Measurements from ENCODE around the gene RTN4. TPM values are rescaled to one million over a fixed set of nuclear protein-coding genes. Genes with fewer than 3 reads are reported as not detected.

The RTN4 gene
- total RNA-seq, 1 experiment from 2014 or later = 342 TPM

GRCh38 chr2:55084641-55085040, 34.4 kb upstream of the RTN4 start:
- intact Hi-C loops (cut with micrococcal nuclease; ENCODE audit: unreplicated experiment) = no loop called here

DNA sequence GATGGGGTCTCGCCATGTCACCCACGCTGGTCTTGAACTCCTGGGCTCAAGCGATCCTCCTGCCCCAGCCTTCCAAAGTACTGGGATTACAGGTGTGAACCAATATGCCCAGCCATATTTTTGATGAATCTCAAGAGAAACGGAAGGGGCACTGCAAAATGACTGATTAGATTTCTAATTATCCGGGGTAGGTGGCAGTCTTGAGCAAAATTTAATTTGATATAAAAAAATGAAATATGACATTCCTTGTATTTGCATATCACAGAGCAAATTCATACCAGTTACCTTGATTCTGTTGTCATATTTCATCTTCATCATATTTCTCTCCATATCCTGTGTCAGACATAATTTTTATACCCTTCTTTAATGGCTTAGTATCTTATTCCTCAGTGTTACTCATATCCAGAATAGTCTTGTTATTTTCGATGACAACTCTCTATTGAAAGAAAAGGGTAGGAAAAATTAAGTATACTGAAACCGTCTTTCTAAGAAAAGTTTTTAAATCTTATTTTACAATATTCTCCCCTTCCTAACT, 30.0 kb upstream of the RTN4 start:
- Histone ChIP-seq H3F3A (ENCODE audit: insufficient read depth, low read depth) (no peaks in the 10 kb centered on the region; the same call in 1 of the 2 replicates), H3K4me2 (no peak overlapping the region), H3K4me1 (replicated peaks; ENCODE audit: insufficient read depth) (no peaks in the 10 kb centered on the region), H3K36me3 (ENCODE audit: low read depth) (no peaks in the 10 kb centered on the region), H3K9me3 (ENCODE audit: insufficient read depth, low read depth) (peaks cover 7% of the 10 kb centered on the region; the same call in 1 of the 2 replicates), H2AFZ (no peak overlapping the region), H3K9me2 (ENCODE audit: insufficient read depth) (no peaks in the 10 kb centered on the region), H3K27ac (no peak overlapping the region), H3K79me2 (ENCODE audit: low read depth) (no peaks in the 10 kb centered on the region), H3K4me3 (no peak overlapping the region), H3K27me3 (ENCODE audit: insufficient read depth, low read depth) (no peaks in the 10 kb centered on the region), H4K20me1 (ENCODE audit: insufficient read depth) (no peaks in the 10 kb centered on the region)
- BruUV-seq (replicated peaks) = no TSS peak
- intact Hi-C loops (cut with micrococcal nuclease; ENCODE audit: unreplicated experiment) = no loop called here
- no peak for DNase-seq
- CTCF ChIA-PET = interaction anchor here (0.6 kb wide), 1 partner anchor 32 kb away, joined by 4 read pairs; no protein-coding TSS in a partner anchor
- POLR2A ChIA-PET (ENCODE audit: unreplicated experiment) = no interaction called here
- TF ChIP-seq EZH2 (IDR thresholded peaks at IDR 0.05; ENCODE audit: low read depth) = no peak
- TF ChIP-seq, protein P1, sequence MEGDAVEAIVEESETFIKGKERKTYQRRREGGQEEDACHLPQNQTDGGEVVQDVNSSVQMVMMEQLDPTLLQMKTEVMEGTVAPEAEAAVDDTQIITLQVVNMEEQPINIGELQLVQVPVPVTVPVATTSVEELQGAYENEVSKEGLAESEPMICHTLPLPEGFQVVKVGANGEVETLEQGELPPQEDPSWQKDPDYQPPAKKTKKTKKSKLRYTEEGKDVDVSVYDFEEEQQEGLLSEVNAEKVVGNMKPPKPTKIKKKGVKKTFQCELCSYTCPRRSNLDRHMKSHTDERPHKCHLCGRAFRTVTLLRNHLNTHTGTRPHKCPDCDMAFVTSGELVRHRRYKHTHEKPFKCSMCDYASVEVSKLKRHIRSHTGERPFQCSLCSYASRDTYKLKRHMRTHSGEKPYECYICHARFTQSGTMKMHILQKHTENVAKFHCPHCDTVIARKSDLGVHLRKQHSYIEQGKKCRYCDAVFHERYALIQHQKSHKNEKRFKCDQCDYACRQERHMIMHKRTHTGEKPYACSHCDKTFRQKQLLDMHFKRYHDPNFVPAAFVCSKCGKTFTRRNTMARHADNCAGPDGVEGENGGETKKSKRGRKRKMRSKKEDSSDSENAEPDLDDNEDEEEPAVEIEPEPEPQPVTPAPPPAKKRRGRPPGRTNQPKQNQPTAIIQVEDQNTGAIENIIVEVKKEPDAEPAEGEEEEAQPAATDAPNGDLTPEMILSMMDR (conservative IDR thresholded peaks at IDR 0.05) = no peak

More at GRCh38 chr2:55084641-55085040, 34.4 kb upstream of the RTN4 start:
- no peaks in the 10 kb centered on the region for H3F3A ChIP-seq (ENCODE audit: insufficient read depth, low read depth)
- H3K9me2 ChIP-seq (ENCODE audit: insufficient read depth) = no peaks in the 10 kb centered on the region
- H4K20me1 ChIP-seq (ENCODE audit: insufficient read depth) = no peaks in the 10 kb centered on the region
- H3K36me3 ChIP-seq (ENCODE audit: low read depth) = no peaks in the 10 kb centered on the region
- no peak overlapping the region for H3K27ac ChIP-seq
- BruUV-seq (replicated peaks) = no TSS peak
- DNase-seq = no peak
- POLR2A ChIA-PET (ENCODE audit: unreplicated experiment) = no interaction called here
- no peak overlapping the region for H2AFZ ChIP-seq
- H3K9me3 ChIP-seq (ENCODE audit: insufficient read depth, low read depth) = peaks cover 7% of the 10 kb centered on the region; the same call in 1 of the 2 replicates
- H3K27me3 ChIP-seq (ENCODE audit: insufficient read depth, low read depth) = no peaks in the 10 kb centered on the region
- CTCF ChIA-PET = no interaction called here
- no peak overlapping the region for H3K4me2 ChIP-seq
- H3K79me2 ChIP-seq (ENCODE audit: low read depth) = 0 out of 2 replicates have a peak, but pooled peaks cover under 1% of the 10 kb centered on the region
- peaks cover 13% of the 10 kb centered on the region for H3K4me1 ChIP-seq (replicated peaks; ENCODE audit: insufficient read depth)
- no peak for TF ChIP-seq EZH2 (IDR thresholded peaks at IDR 0.05; ENCODE audit: low read depth)
- TF ChIP-seq, protein P1 (conservative IDR thresholded peaks at IDR 0.05) = no peak
- no peak overlapping the region for H3K4me3 ChIP-seq

DNA sequence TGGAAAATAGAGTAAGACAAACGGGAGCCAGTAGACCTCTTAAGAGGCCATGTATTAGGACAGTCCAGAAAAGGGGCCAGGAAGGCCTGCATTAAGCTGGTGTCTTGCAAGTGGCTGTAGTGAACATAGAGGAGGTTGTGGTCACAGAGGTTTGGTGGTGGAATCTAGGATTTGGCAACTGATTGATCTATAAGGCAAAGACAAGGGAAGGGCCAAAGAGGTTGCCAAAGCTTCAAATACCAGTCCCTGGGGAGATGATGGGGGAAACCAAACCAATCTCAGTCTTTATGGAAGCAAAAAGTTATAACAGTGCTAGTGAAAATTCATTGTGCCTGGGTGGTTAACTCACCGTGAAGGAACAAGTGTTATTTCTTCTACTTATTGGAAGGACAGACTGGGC, 28.7 kb upstream of the RTN4 start:
- ChIA-PET CTCF (no interaction called here), POLR2A (ENCODE audit: unreplicated experiment) (no interaction called here)
- Histone ChIP-seq H3K9me2 (ENCODE audit: insufficient read depth) (no peaks in the 10 kb centered on the region), H3K36me3 (ENCODE audit: low read depth) (no peaks in the 10 kb centered on the region), H3K27me3 (ENCODE audit: insufficient read depth, low read depth) (no peaks in the 10 kb centered on the region), H3K79me2 (ENCODE audit: low read depth) (no peaks in the 10 kb centered on the region), H3K27ac (no peak overlapping the region), H4K20me1 (ENCODE audit: insufficient read depth) (no peaks in the 10 kb centered on the region), H3K4me3 (no peak overlapping the region), H3K9me3 (ENCODE audit: insufficient read depth, low read depth) (peaks cover 7% of the 10 kb centered on the region; the same call in 1 of the 2 replicates), H3K4me2 (no peak overlapping the region), H3F3A (ENCODE audit: insufficient read depth, low read depth) (no peaks in the 10 kb centered on the region; the same call in 1 of the 2 replicates), H2AFZ (no peak overlapping the region), H3K4me1 (replicated peaks; ENCODE audit: insufficient read depth) (0 out of 2 replicates have a peak, but pooled peaks cover under 1% of the 10 kb centered on the region)
- TF ChIP-seq EZH2 (IDR thresholded peaks at IDR 0.05; ENCODE audit: low read depth) = no peak
- TF ChIP-seq, protein P1 (conservative IDR thresholded peaks at IDR 0.05) = no peak
- intact Hi-C loops (cut with micrococcal nuclease; ENCODE audit: unreplicated experiment) = no loop called here
- no TSS peak for BruUV-seq (replicated peaks)
- DNase-seq = peak in 1 of 2 experiments; percentile 25

All from PC-9 (cell line).